Keratinocyte (primary cell): ENCODE measurements around the gene ABR.

Source experiments
- CTCF ChIP-seq, 3 experiments: IDR thresholded peaks in 1 of 3; conservative IDR thresholded peaks in 1 of 3; optimal IDR thresholded peaks in 1 of 3; 2 replicates in 2 of 3; 3 replicates in 1 of 3; pipeline versions ENCODE3 to v1.5.1; 2011; ENCODE audit warnings: low read length in 3 of 3, mild to moderate bottlenecking in 3 of 3, moderate library complexity in 2 of 3, control low read depth in 1 of 3, inconsistent platforms in 1 of 3; ENCODE audit not compliant: insufficient read depth in 2 of 3; ENCODE audit errors: extremely low read depth in 1 of 3
- EZH2 ChIP-seq: IDR thresholded peaks from one replicate; pipeline ENCODE4 v1.6.1; 2012; ENCODE audit warnings: inconsistent platforms, mild to moderate bottlenecking, low read length, moderate library complexity

DNA sequence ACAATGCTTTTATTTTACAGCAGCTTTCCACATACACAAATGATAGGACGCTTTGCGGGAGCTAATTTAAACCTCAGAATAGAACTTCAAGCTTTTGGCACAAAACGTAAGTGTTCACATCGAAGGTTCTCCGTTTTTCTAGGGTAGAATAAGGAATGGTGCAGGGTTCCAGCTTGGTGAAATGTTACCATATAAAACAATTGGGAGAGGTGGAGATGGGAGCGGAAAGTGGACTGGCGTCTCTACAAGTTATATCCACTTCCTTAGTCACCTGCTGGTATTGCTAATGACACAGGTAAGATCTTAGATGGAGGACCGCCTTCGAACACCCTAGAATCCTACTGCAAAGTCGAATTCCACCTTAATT, 198.5 kb downstream of the ABR start:
- TF ChIP-seq CTCF (optimal IDR thresholded peaks at IDR 0.05 in 1 of 3, IDR thresholded peaks at IDR 0.05 in 1 of 3, conservative IDR thresholded peaks at IDR 0.05 in 1 of 3; ENCODE audit: extremely low read depth in 1 of 3, insufficient read depth in 2 of 3, low read length in 3 of 3) (no peak), EZH2 (no peak)
